ENCODE data around the gene MCMBP.
A peak's percentile ranks its signal among the peaks of the same experiment; 100 is the strongest.
"Not testable (repeated sequence)": the region's sequence is repeated elsewhere in the genome, so short reads cannot be mapped to it uniquely, and the experiment has no call there.

MCMBP gene

DNA sequence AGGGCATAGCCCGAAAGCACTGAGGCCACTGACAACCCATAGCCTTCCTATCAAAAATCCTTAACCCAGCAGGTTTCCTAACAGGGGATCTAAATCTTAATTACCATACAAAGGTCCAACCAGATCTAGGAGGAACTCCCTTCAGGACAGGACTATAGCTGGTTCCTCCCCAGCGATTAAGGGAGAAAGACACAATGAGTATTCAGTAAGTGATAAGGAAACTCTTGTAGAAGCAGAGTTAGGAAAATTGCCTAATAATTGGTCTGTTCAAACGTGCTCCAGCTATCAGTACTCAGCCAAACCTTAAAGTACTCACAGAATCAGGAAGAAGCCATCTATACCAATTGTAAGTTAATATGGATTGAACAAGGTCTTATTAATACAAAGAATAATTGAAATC lies 16.6 kb upstream of the MCMBP start:
- not testable (repeated sequence) for H3K79me1 ChIP-seq (ENCODE audit: low read length); H3K23ac ChIP-seq (ENCODE audit: low read length); H3K27ac ChIP-seq (ENCODE audit: low read depth, low read length); H3K4me2 ChIP-seq (ENCODE audit: low read length); H4K5ac ChIP-seq (ENCODE audit: low read length); H3K9ac ChIP-seq (ENCODE audit: low read length); H2AK5ac ChIP-seq (ENCODE audit: low read length); H2BK15ac ChIP-seq (replicated peaks; ENCODE audit: low read depth); H2BK5ac ChIP-seq (ENCODE audit: low read length); H3K4me3 ChIP-seq (ENCODE audit: low read length); H3K36me3 ChIP-seq (ENCODE audit: control insufficient read depth, insufficient read depth, low read length); H3K27me3 ChIP-seq (ENCODE audit: insufficient read depth, low read length, poor library complexity); H2BK120ac ChIP-seq (ENCODE audit: low read depth, low read length); H4K8ac ChIP-seq (ENCODE audit: low read depth, low read length); H3K18ac ChIP-seq (ENCODE audit: low read length); H3K56ac ChIP-seq (ENCODE audit: low read length); H3K4ac ChIP-seq (ENCODE audit: low read depth, low read length); H3K4me1 ChIP-seq (ENCODE audit: control insufficient read depth, low read depth, low read length)
- WGBS (ENCODE audit: extremely low coverage, insufficient coverage, low lambda C conversion rate), result no CpG with 5 or more reads among the region's 3 CpGs
- H3K79me2 ChIP-seq (ENCODE audit: control insufficient read depth, insufficient read depth, low read length), result peaks cover 14% of the 10 kb centered on the region
- peak; percentile 91 for DNase-seq

DNA sequence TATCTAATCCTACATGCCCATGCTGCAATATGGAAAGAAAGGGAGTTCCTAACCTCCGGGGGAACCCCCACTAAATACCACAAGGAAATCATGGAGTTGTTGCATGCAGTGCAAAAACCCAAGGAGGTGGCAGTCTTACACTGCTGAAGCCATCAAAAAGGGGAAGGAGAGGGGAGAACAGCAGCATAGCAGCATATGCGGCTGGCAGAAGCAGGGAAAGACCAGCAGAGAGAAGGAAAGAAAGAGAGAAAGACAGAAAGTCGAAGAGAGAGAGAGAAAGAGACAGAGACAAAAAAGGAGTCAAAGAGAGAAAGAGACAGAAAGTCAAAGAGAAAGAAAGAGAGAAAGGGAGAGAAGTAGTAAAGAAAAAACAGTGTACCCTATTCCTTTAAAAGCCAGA lies 16.1 kb upstream of the MCMBP start:
- not testable (repeated sequence) for H3K36me3 ChIP-seq (ENCODE audit: control insufficient read depth, insufficient read depth, low read length); H4K5ac ChIP-seq (ENCODE audit: low read length); H2BK120ac ChIP-seq (ENCODE audit: low read depth, low read length)

DNA sequence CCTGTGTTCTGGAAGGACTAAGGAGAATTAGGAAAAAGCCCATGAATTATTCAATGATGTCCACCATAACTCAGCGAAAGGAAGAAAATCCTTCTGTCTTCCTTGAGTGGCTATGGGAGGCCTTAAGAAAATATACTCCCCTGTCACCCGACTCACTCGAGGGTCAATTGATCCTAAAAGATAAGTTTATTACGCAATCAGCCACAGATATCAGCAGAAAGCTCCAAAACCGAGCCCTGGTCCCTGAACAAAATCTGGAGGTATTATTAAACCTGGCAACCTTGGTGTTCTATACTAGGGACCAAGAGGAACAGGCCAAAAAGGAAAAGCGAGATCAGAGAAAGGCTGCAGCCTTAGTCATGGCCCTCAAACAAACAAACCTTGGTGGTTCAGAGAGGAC lies 13.4 kb upstream of the MCMBP start:
- not testable (repeated sequence) for H2BK15ac ChIP-seq (replicated peaks; ENCODE audit: low read depth); H4K5ac ChIP-seq (ENCODE audit: low read length); H3K79me1 ChIP-seq (ENCODE audit: low read length); H3K56ac ChIP-seq (ENCODE audit: low read length); H2BK120ac ChIP-seq (ENCODE audit: low read depth, low read length); H3K4me2 ChIP-seq (ENCODE audit: low read length); DNase-seq; H3K27ac ChIP-seq (ENCODE audit: low read depth, low read length); H2BK5ac ChIP-seq (ENCODE audit: low read length); H3K27me3 ChIP-seq (ENCODE audit: insufficient read depth, low read length, poor library complexity); H3K4me1 ChIP-seq (ENCODE audit: control insufficient read depth, low read depth, low read length); H3K23ac ChIP-seq (ENCODE audit: low read length); H3K36me3 ChIP-seq (ENCODE audit: control insufficient read depth, insufficient read depth, low read length); H3K79me2 ChIP-seq (ENCODE audit: control insufficient read depth, insufficient read depth, low read length); H3K9ac ChIP-seq (ENCODE audit: low read length); H3K18ac ChIP-seq (ENCODE audit: low read length); H4K8ac ChIP-seq (ENCODE audit: low read depth, low read length); H2AK5ac ChIP-seq (ENCODE audit: low read length); H3K4me3 ChIP-seq (ENCODE audit: low read length)
- H3K4ac ChIP-seq (ENCODE audit: low read depth, low read length), result peak overlapping the region; percentile 65
- WGBS (ENCODE audit: extremely low coverage, insufficient coverage, low lambda C conversion rate), result no CpG with 5 or more reads among the region's 6 CpGs

More for the DNA sequence above, 16.1 kb upstream of the MCMBP start:
- H3K4me3 ChIP-seq (ENCODE audit: low read length); H3K4ac ChIP-seq (ENCODE audit: low read depth, low read length); H2BK15ac ChIP-seq (replicated peaks; ENCODE audit: low read depth); H3K27me3 ChIP-seq (ENCODE audit: insufficient read depth, low read length, poor library complexity); H3K79me1 ChIP-seq (ENCODE audit: low read length); H3K23ac ChIP-seq (ENCODE audit: low read length); H3K4me1 ChIP-seq (ENCODE audit: control insufficient read depth, low read depth, low read length); DNase-seq; H3K79me2 ChIP-seq (ENCODE audit: control insufficient read depth, insufficient read depth, low read length); H2BK5ac ChIP-seq (ENCODE audit: low read length); H3K18ac ChIP-seq (ENCODE audit: low read length); H2AK5ac ChIP-seq (ENCODE audit: low read length); H4K8ac ChIP-seq (ENCODE audit: low read depth, low read length); H3K4me2 ChIP-seq (ENCODE audit: low read length): not testable (repeated sequence)
- H3K56ac ChIP-seq (ENCODE audit: low read length), result peak overlapping the region; percentile 78
- H3K27ac ChIP-seq (ENCODE audit: low read depth, low read length), result peak overlapping the region; percentile 74
- no CpG with 5 or more reads among the region's 3 CpGs for WGBS (ENCODE audit: extremely low coverage, insufficient coverage, low lambda C conversion rate)
- H3K9ac ChIP-seq (ENCODE audit: low read length), result peak overlapping the region; percentile 34

DNA sequence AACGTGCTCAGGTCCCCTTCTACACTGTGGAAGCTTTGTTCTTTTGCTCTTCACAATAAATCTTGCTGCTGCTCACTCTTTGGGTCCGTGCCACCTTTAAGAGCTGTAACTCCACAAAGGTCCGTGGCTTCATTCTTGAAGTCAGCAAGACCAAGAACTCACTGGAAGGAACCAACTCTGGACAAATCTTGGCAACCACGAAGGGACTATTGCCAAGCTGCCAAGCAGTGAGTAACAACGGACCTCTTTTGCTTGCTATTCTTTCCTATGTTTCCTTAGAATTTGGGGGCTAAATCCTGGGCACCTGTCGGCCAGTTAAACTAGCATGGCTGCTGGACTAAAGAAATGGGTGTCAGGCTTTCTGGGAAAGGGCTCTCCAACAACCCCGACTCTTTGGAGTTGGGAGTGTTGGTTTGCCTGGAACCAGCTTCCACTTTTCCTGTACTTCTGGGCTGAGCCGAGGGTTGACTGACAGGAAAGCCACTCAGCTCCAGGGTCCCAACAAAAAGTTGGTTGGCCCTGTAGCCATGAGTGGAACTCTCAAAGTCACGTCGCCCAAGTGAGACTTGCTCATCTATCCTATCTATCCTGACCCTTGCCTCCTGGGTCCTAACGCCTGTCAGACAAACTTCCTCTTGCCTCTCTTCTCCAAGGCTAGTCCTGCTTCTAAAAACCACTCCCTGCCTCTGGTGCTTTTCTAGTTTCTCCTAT lies 11.4 kb upstream of the MCMBP start:
- not testable (repeated sequence) for H3K4ac ChIP-seq (ENCODE audit: low read depth, low read length); H2BK15ac ChIP-seq (replicated peaks; ENCODE audit: low read depth); H2BK5ac ChIP-seq (ENCODE audit: low read length); H3K18ac ChIP-seq (ENCODE audit: low read length); DNase-seq; H3K27me3 ChIP-seq (ENCODE audit: insufficient read depth, low read length, poor library complexity); H3K79me2 ChIP-seq (ENCODE audit: control insufficient read depth, insufficient read depth, low read length); H3K9ac ChIP-seq (ENCODE audit: low read length); H3K23ac ChIP-seq (ENCODE audit: low read length); H3K4me2 ChIP-seq (ENCODE audit: low read length); H3K36me3 ChIP-seq (ENCODE audit: control insufficient read depth, insufficient read depth, low read length); H4K8ac ChIP-seq (ENCODE audit: low read depth, low read length); H3K79me1 ChIP-seq (ENCODE audit: low read length); H2BK120ac ChIP-seq (ENCODE audit: low read depth, low read length); H3K4me1 ChIP-seq (ENCODE audit: control insufficient read depth, low read depth, low read length); H4K5ac ChIP-seq (ENCODE audit: low read length); H3K4me3 ChIP-seq (ENCODE audit: low read length); H3K27ac ChIP-seq (ENCODE audit: low read depth, low read length); H2AK5ac ChIP-seq (ENCODE audit: low read length); H3K56ac ChIP-seq (ENCODE audit: low read length)
- no CpG with 5 or more reads among the region's 11 CpGs for WGBS (ENCODE audit: extremely low coverage, insufficient coverage, low lambda C conversion rate)

DNA sequence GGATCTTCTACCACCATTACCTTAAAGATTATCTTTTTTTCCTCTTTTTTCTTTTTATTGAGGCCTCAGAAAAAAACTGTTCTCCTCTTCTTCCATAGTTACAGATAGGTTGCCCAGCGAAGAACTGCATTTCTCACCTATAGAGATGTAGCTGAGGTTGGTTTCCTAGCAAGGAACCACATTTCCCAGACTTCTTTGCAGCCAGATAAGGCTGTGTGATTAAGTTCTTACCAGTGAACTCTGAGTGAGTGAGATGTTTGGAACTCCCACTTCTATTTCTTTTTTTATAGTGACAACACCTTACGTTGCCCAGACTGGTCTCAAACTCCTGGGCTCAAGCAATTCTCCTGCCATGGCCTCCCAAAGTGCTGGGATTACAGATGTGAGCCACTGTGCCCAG lies 5.9 kb upstream of the MCMBP start:
- Histone ChIP-seq H3K4me2 (ENCODE audit: low read length) (no peak overlapping the region), H3K4me3 (ENCODE audit: low read length) (no peak overlapping the region), H2AK5ac (ENCODE audit: low read length) (no peak overlapping the region), H3K79me2 (ENCODE audit: control insufficient read depth, insufficient read depth, low read length) (no peaks in the 10 kb centered on the region), H4K8ac (ENCODE audit: low read depth, low read length) (no peak overlapping the region), H3K23ac (ENCODE audit: low read length) (no peak overlapping the region), H4K5ac (ENCODE audit: low read length) (no peak overlapping the region), H3K27ac (ENCODE audit: low read depth, low read length) (no peak overlapping the region), H3K9ac (ENCODE audit: low read length) (no peak overlapping the region), H3K4me1 (ENCODE audit: control insufficient read depth, low read depth, low read length) (peaks cover 2% of the 10 kb centered on the region), H3K27me3 (ENCODE audit: insufficient read depth, low read length, poor library complexity) (no peaks in the 10 kb centered on the region), H2BK5ac (ENCODE audit: low read length) (no peak overlapping the region), H3K56ac (ENCODE audit: low read length) (no peak overlapping the region), H3K18ac (ENCODE audit: low read length) (no peak overlapping the region), H2BK120ac (ENCODE audit: low read depth, low read length) (no peak overlapping the region), H3K79me1 (ENCODE audit: low read length) (no peaks in the 10 kb centered on the region), H3K4ac (ENCODE audit: low read depth, low read length) (no peak overlapping the region), H2BK15ac (replicated peaks; ENCODE audit: low read depth) (no peak overlapping the region), H3K36me3 (ENCODE audit: control insufficient read depth, insufficient read depth, low read length) (no peaks in the 10 kb centered on the region)
- DNase-seq, result no peak
- WGBS (ENCODE audit: extremely low coverage, insufficient coverage, low lambda C conversion rate), result no CpG with 5 or more reads among the region's 2 CpGs
